DLD1 (cell line): Measurements from ENCODE around the gene CSF1.

Experiments
- in situ Hi-C: cut with HindIII; loops from 2 replicates; pipeline ENCODE4 v1.10.0; 2017; ENCODE audit warnings: low sequenced_read_pairs

Gene CSF1

DNA sequence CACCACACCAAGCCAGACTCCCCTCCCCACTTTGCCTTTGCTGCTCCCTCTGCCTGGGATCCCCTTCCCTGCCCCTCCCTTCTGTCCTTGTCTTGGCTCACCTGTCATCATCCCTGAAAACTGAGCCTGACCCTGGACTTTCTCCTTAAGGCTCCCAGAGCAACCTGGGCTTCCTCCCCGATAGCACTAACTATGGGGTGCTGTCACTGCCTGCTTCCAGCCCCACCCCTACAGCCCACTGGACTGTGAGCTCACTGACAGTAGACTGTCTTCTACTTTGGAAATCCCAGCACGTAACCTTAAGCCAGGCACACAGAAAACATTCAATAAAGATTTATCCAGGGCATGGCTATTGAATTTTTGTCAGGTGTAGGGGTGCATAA lies 9.5 kb upstream of the CSF1 start:
- in situ Hi-C loops, result no loop called here

DNA sequence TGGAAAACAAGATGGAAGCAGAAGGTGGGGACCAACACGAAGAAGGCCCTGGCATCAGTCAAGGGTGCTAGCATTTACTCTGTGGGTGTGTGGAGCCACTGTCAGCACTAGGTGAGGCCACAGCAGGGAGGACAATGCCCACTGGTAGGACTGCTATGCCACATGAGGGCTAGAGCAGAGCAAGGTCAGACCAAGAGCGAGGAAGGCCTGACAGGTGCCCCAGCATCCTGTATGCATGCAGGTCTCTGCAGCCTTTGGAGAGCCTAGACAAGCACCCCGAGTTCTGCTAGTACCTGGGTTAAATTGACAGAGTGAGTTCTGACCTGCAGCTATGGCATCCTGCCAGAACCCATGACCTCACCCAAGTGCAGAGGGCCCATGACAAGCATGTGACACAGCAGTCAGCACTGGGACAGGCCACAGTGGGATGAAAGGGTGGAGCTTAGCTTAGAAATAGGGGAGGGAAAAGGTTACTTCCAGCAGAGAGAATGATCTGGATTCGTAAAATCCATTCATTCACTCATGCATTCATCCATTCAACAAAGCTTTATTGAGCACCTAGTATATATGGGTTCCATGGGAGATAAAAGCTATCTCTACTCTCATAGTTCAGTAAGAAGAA lies 9.0 kb upstream of the CSF1 start:
- in situ Hi-C loops, result no loop called here

- in situ Hi-C loops, result no loop called here
Observed at GRCh38 chr1:109902204-109902985, 8.3 kb upstream of the CSF1 start.

GRCh38 chr1:109903376-109903930 lies 7.2 kb upstream of the CSF1 start:
- in situ Hi-C loops, result no loop called here

GRCh38 chr1:109904105-109904817 lies 6.4 kb upstream of the CSF1 start:
- in situ Hi-C loops, result no loop called here

DNA sequence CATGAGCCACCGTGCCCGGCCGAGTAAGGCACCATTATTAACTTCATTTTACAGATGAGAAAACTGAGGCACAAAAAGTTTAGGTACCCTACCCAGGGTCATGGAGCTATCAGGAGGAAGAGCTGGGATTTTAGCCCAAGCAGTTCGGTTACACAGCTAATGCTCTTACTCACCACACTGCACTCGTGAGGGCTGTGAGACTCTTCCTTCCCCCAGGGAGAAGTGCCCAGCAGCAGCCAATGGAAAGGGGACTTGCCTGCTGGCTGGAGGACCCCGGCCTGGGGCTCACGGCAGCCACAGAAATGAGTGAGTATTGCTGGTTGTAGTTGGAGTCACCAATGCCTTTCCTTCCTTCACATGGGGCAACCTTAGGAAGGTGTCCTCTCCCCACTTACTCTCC lies 5.2 kb upstream of the CSF1 start:
- in situ Hi-C loops, result no loop called here

GRCh38 chr1:109906160-109906838 lies 4.3 kb upstream of the CSF1 start:
- in situ Hi-C loops, result no loop called here

- in situ Hi-C loops, result no loop called here
Observed at GRCh38 chr1:109906839-109907180, 3.8 kb upstream of the CSF1 start.

DNA sequence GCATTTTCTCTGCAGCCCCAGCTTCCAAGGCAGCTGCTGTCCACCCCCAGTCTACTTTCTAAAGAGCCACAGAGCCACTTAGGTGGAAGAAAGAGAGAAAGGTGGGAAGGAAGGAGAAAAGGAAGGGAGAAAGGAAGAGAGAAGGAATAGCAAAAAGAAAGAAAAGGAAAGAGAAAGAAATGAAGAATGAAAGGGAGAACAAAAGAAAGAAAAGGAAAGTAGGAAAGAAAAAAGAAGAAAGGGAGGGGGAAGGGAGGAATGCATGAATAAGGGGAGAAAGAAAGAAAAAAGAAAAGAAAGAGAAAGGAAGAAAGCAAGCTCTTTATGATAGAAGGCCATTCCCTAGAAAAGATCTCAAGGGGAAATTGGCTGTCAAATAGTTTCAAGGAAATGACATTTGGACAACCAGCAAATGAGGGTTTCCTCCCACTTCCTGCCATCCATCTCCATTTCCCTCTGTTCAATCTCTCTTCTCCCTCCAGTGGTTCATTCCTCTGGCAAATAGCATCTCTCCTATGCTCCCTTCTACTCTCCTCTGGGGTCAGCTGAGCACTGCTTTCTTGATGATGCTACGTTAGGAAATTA lies 3.4 kb upstream of the CSF1 start:
- in situ Hi-C loops, result no loop called here

GRCh38 chr1:109908836-109909235 lies 1.8 kb upstream of the CSF1 start:
- in situ Hi-C loops, result no loop called here

DNA sequence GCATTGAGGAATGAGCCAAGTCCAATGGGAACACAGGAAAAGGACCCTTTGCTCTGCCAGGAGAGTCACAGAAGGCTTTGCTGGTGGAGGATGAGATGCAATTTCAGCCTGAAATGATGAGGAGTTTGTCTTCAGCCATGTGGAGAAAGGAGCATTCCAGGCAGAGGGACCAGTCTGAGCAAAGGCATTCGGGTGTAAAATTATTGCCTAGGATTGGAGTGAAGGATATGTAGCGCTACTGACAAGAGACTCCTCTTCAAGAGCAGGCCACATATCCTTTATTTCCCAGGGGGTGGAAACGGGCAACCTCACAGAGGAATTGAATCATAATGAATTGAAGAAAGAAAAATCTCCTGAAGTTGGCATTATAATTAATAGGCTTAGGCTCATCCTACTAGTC lies 1.1 kb upstream of the CSF1 start:
- in situ Hi-C loops, result no loop called here

DNA sequence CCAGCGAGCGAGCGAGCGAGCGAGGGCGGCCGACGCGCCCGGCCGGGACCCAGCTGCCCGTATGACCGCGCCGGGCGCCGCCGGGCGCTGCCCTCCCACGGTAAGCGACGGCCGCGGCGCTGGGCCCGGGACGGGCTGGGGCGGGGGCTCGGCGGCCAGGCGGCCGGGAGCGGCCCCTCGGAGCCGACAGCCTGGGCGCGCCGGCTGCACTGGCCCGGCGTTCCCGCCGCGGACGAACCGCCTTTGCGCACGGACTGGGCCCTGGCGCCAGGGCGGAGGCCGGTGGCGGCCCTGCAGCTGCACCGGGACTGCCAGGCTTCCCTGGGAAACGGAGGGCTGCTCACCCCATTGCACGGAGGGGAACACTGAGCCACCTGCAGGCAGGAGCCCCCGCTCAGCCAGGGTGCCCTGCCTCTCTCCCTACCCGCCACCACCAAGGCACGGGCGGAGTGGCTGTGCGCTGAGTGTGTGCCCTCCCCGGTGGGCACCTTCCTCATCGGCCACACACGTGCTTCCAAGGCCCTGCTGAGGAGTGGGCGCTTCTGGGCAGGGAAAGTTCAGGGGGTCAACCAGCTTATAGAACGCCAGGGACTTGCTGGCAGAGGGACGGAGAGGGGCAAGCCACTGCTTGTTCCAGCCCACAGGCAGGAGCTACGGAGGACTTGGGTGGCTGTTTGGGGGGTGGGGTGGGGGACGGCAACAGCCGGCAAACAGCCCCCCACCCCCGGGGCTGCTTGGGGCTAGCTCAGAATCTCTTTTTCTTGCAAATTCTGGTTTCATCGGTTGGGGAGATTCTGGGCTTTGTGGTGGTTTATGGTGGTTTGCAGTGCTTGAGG lies 532 bp downstream of the CSF1 start:
- in situ Hi-C loops, result no loop called here

GRCh38 chr1:109912214-109912861 lies 1.7 kb downstream of the CSF1 start:
- in situ Hi-C loops, result no loop called here

DNA sequence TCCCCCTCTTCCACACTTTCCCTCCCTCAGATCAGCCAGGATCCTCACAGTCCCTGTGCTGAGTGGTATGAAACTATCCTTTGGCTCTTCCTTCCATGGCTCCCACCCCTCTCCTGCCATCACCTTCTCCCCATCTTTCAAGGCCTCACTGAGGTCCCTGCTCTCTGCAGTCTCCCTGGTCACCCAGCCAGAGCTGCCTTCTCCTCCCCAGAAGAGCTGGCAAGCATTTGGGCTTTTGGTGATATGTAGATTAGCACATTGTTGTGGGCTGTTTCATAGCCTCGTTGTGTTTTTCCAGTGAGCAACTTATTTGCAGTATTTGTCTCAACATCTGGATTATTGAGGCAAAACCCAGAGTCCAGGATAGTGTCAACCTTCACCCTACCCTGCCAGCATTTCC lies 2.2 kb downstream of the CSF1 start:
- in situ Hi-C loops, result no loop called here

DNA sequence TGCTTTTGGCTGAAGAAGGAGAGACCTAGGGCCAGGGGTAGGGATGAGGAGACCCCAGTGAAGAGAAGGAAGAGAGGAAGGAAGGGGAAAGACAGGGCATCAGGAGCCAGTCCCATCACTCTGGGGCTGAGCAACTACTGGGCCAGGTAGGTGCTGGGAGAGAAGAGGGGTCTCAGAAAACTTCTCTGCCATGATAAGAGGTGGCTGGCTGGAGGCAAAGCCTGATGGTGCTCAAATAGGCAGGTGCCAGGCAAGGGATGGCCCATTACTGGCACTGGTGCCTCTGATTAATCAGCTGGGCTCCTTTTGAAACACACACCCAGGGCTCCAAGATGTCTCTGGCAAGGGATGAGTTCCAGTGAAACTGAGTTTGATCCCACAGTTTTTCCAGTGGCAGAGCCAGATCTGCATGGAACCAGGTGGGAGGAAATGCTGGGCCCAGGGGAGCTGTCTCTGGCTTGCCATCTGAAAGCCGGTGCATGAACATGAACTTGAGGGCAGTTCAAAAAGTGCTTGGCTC lies 2.8 kb downstream of the CSF1 start:
- in situ Hi-C loops, result no loop called here

DNA sequence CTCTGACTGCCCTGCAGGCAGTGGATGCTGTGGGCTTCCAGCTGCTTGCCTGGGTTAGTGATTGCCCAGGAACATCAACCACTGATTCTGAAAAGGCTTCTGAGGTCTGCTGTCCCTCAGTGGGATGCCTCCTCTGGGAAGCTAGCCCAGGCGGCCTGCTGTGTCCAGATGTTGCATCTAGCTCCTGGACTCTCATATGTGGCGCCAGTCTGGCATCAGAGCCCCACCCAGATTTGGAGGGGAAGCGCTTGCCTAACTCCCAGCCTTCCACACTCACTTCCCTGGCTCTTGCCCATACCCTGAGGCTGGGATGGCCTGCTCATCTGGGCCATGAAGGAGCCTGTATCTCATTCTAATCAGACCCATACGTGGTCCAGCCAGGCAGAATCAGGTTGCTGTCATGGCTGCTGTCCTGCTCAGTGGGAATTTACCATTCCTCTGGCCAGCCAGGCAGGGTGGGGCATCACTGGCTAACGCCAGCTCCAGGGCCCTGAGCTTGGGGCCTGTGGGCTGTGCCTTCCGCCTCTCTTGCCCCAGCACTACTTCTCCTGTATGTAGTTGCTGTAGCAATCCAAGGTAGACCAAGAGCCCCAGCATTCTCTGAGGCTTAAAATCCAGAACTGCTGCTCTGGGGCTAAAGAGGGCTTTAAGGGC lies 4.1 kb downstream of the CSF1 start:
- in situ Hi-C loops, result no loop called here

GRCh38 chr1:109917051-109917767 lies 6.6 kb downstream of the CSF1 start:
- in situ Hi-C loops, result no loop called here
